GM18499 (cell line): ENCODE data around the gene KRTAP5-1.

Experiments used
- ATAC-seq: cut with Tn5 transposase; IDR thresholded peaks from one replicate; pipeline ENCODE4 v1.9.1; 2021; ENCODE audit warnings: moderate number of reproducible peaks; ENCODE audit not compliant: insufficient read depth, unreplicated experiment

The KRTAP5-1 gene

DNA sequence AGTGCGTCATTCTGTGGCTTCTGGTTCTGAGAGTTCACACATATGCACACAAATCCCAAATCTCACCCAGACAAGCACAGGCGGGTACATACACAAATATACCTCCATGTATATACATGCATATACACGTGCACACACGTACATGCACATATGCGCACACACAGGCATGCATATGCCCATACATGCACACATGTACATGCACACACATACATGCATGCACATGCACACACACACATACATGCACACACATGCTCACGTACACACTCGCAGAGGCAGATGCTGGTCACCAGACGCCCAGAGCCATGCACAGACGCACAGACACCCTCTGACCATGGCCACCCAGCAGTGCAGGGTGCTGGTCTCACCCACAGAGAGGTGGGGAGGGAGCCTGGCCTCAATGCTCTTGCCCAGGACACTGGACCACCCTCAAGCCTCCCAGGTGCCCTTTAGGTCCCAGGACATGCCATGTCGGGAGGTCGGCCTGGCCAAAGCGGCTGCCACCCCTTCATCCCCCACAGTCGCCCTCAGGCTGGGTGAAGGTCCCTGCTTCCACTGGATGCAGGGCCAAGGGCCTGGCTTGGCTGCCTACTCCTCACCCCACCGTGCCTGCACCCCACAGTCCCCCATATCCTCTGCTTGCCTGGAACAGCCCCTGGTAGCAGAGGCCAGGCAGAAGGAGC, 22.5 kb downstream of the KRTAP5-1 start:
- ATAC-seq, result no peak

DNA sequence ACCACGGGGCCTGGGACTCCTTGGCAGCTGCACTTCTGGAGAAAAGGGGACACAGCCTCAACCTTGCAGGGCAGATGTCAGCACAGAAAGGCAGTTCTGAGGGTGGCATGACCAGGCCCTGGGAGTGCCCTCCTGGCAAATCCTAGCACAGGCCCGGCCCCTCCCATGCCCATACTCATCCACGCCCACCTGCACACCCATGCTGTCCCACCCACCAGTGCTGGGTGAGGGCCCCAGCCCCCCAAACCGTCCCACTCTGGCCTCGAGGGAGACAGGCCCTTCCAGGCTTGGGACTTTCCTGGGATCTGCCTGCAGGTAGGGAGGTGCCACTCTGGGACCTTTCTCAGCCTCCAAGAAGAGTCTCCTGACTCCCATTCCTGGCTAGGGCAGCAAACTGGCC, 23.1 kb downstream of the KRTAP5-1 start:
- no peak for ATAC-seq

DNA sequence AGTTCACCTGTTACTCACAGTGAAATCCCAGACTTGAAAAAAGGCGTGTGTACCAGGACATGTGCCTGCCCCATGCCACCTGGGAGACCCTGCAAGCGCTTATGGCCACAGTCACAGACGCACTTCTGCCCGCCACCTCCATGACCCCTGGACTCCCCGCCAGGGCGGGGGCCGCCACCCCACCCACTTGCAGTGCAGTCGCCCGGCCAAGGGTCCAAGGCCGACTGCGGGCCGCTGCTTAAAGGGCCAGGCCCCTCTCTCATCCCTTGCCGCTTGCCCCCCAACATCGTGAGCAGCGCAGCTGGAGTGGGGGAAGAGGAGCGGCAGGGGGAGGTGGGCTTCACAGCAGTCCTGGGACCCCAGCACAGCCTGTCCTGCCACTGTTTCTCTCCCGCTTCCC, 23.8 kb downstream of the KRTAP5-1 start:
- ATAC-seq, result no peak

DNA sequence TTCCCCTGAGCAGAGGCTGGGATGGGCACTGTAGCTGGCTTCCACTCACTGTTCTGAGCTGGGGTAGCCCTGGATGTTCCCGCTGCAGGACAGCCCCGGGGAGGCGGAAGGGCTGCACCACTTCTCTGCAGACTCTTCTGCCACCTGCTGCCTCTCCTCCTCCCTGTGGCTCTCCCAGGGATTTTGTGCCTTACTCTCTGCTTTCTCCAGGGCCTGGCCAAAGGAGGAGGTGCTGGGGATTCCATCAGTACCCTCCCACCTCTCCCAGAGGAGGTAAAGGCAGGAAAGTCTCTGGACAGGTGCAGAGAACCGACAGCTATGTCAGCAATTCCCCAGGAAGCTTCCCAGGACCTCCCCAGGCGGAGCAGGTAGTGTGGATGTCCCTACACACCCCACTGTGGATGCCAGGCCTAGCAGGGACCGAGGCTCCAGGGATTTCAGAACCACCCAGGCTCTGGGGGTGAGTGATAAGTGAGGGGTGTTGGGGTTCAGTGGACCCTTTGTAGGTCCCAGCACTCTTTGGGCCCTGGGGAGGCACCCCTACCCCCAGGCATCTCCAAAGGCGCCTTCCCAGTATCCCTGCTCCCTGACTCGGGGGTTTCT, 24.3 kb downstream of the KRTAP5-1 start:
- ATAC-seq, result no peak

DNA sequence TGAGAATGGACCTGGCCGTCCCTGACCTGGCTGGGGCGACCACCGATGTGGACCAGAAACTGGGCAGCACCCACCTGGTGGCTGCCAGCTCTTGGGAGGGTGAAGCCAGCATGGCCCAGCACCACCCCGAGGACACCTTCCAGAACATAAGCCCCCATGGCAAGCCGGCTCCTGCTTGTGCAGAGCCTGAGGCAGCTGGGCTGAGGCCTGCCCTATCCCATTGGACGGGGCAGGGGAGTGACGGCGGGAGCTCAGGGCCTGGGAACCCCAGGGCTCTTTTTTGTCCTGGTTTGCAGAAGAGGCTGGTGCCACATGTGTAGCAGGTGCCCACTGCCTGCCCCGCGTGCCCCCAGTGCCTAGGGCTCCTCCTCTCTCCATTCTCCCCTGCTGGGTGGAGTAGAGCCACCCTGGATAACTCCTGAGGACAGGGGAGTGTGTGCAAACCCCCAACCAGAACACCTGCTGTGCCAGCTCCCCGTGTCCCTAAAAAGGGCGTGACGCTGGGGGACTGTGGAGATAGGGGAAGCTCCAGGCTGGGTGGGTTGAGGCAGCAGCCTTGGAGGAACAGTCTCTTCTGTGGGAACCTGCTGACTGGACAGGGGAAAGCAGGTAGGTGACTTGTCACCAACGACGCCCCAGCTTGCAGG, 25.0 kb downstream of the KRTAP5-1 start:
- no peak for ATAC-seq

DNA sequence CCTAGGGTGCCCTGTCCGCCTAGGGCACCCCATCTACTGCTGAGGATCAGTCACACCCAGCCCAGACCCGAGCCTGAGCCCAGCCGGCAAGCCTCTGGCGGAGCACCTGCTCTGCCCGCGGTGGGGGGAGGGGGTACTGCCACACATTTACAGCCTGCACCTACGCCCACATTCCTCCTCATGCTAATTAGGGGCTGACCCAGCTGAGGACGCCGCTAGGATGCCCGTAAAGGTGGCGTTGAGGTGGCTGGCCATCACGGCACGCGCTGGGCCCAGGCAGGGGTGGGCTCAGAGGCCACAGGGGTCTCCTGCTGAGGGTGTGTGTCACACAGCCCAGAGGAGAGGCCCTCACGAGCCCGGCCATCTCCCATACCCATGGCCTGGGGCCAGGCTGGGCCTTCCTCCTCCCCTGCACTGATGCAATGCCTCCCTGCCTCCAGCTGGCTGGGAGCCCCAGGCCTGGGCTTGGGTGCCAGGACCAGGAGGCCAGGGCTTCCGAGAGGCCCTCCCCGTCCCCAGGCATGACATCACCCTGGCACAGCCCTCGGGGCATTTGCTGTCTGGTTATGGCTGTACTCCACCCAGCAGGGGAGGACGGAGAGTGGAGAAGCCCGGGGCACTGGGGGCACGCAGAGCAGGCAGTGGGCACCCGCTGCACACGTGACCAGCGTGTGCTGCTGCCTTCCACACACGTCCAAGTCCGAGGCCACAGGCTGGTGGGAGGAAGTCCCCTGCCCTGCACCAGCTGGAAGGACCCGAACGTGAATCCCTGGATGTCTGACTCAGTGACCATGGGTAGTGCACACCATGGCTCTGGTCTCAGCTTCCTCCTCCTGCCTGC, 25.8 kb downstream of the KRTAP5-1 start:
- no peak for ATAC-seq

DNA sequence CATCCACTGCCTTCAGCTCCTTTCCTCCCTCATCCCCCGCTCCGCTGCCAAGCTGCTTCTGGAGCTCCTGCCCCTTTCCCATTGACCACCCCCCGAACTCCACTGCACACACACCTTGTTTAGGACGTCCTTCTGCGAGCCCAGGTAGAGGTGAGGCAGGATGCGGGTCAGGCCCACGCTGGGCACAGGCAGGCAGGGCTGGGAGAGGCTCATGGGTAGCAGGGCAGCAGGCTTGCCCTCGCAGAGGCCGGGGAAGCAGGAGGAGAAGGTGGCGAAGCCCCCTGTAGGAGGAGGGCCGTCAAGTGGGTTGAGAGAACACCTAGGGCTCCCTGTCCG, 26.3 kb downstream of the KRTAP5-1 start:
- ATAC-seq, result no peak

DNA sequence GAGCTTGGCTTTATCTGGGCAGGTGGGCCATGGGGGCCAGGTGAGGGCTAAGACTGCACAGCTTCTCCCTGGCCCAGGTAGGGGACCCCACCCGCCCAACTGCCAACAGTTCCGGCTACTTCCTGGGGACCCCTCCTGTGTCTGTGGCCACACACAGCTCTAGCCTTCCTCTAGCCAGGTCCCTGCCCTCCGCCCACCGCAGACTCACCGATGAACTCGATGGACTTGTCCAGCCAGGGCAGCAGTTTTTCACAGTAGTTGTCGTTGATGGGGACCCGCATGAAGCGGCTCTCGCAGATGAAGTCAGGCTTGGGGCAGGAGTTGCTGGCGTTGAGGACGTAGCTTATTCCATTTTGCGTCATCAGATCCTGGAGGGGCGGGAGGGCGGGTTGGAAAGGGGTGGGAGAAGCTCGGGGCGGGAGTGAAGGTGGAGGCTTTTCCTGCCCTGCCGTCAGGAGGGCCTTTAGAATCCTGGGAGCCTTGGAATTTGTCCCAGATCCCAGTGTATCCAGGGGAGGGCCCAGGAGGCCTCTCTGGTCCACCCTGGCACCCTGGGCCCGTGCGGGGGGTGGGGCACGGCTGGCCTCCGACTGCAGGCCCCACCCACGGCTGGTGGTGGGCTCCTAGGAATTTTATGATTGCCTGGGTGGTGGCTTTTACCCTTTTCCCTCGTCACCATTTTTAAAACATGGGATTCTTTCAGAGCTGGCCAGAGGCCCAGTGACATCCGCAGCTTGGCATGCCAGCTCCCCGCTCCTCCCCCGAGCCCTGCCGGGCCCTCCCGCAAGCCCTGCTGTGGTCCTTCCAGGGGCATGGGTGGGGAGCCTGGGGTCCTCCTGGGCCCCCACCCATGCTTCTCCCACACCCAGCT, 26.9 kb downstream of the KRTAP5-1 start:
- ATAC-seq, result no peak

DNA sequence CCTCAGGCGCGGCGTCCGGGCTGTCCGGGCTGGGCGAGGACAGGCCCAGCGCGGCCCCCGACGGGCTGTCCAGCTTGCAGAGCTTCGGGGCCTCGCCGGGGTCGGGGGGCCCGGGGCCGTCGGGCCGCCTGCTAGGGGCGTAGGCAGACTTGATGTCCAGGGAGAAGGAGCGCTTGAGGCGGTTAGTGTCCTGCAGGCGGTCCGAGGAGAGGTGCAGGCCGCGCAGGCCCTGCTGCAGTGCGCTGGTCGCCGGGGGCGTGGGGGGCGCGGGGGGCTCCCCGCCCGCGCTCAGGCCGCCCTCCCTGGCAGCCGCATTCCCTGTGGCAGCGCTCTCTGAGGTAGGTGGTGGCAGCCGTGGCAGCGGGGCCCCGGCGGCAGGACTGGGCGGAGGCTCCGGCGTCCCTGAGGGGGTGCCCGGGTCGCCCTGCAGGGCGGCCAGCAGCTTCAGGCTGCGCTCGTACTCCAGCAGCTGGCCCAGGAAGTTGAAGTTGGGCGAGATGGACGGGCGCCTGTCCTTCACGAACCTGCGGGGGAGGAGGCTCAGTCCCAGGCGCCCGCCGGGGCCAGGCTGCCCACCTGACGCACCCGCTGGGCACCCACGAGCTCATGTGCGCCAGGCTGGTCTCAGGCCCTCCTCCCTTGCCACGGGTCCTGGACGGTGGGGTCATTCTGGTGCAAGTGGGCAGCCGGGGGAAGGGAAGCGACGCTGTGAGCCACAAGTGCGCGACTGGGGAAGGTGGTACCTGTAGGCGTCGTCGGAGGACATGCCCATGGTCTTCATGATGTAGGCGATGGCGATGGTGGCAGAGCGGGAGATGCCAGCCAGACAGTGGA, 27.8 kb downstream of the KRTAP5-1 start:
- no peak for ATAC-seq

DNA sequence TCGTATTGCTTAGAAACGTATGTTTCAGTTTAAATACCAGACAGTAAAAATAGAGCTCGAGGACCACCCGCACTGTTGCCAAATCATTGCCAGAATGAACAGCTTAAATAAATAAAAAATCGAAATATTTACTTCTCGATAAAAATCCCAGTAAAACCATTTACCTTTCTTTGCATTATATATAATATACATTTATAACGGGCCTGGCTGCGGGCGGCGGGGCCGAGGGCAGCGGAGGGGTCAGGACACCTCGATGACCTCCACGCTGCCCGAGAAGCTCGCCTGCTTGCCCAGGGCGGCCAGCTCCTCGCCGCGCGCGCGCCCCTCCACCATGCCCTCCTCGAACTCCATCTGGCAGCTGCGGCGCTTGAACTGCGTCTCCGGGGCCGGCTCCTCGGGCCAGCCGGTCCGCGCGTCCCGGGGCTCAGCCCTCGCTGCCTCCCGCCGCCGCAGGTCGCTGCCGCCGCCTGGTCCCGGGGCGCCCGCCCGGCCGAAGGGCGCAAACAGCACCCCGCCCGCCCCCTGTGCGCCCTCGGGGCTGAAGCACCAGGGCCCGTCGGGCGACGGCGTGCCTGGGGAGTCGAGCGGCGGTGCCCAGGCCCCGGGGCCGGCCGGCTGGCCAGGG, 28.7 kb downstream of the KRTAP5-1 start:
- ATAC-seq, result no peak

DNA sequence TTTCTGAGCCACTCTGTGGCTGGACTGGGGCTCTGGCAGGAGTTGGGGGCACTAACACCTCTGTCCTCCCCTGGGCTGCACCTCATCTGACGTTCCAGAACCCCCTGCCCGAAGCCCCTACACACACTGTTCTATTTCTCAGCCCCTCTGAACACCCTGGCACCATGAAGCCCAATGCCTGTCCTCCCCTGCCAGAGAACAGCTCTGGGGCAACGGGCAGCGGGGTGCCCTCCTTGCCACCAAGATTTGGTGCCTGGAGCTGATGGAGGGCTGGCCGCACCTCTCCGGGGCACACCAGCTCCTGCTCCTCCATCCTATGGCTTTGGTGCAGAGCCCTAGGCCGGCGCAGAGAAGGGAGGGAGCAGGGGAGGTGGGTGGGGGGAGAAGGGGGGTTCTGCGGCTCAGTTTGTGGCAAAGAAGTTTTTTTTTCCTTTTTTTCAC, 29.4 kb downstream of the KRTAP5-1 start:
- ATAC-seq, result no peak

DNA sequence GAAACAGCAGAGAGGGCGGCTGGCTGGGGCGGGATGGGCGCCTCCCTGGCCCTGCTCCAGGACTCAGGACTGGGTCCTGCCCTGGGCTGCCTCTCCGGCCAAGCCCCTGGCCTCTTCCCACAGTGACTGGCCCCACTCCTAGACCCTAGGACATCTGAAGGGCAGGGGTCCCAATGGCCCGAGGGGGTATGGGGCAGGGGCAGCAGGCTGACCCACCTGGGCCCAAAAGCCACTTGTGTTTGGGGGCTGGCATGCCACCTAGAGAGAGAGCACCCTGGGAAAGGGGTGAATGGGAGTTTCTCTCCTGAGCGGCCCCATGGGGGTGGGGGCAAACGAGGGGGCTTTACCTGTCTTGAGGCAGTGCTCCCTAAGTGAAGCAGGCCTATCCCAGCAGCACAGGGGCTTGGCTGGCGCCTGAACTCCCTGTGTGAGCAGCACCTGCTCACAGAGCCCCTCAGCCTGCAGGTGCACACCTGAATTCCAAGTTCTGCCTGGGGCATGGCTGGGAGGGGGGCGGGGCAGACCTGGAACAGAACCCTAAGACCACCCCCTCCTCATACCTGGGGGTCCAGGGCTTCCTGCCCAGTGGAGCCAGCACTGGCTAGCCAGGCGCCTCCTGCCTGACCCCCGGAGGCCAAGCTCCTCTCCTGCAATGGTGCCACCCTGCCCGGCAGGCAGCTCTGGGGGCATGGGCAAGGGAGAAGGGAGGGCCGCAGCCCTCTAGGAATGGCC, 29.9 kb downstream of the KRTAP5-1 start:
- no peak for ATAC-seq

DNA sequence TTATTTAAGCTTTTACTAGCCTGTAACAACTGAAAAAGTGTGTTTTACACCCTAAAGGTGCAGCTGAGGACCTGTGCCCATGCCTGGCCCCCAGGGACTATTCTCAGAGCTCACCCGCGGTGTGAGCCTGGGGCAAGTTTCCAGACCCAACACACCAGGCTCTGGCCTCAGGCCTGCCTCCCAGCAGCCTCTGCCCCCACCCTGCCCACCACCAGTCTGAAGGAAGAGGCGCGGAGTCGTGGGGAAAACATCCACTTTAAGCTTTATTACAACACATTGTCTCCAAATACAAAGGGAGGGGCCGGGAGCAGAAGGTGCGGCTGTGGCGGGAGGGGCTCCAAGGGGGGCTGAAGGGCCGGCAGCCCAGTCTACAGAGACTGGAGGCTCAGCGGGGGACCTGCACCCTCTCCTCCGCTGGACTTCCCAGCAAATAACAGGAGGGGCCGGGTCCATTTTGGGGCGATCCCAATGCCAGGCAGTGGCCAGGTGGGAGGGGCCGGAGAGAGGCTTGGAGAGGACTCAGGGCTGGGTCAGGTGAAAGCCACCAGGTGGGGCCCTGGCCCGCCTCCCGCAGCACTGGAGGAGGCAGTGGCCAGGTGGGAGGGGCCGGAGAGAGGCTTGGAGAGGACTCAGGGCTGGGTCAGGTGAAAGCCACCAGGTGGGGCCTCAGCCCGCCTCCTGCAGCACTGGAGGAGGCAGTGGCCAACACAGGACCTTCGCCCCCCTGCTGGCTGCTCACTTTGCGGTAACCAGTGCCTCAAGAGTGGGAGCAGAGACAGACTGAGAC, 31.1 kb downstream of the KRTAP5-1 start:
- no peak for ATAC-seq

DNA sequence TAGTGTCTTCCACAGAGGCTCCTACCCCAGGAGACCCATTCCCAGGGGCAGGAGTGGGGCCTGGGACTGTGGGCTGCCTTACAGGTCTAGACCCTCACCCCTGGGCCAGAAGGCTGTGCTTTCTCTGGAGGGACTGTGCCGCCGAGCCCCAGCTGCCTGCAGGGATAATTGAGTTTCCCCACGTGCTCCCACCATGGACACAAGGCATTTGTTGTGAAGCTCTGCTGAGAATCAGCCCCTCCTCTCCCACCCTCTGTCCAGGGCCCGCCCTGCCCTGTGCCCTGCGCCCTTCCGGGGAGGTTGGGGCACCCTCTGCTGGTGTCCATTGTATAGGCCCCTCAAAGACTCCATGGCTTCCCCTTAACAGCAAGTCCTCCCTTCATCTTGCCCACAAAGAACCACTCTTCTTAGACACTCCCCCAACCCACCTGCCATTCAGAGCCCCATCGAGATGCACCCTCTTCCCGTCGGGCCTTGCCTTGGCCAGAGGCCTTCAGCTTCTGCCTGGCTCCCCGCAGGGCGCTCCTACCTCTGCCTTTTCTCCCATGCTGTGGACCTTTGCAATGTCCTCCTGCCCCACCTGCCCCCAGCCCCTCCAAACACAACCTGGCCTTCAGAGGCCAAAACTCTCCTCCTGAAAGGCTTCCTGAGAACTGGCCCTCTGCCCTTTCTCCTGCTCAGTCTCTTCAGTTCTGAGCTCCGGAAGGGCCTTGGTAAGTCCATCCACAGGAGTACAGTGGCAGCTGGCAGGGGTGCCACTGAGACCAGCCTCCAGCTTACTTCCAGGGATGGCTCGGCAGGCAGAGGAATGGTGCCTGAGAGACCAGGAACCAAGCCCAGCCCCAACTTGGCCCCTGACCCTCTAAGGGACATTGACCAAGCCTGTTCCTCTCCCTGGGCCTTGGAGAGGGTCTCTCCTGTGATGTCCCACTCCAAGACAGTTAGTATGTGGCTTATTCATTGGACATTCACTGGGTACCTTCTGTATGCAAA, 35.4 kb downstream of the KRTAP5-1 start:
- ATAC-seq, result no peak

DNA sequence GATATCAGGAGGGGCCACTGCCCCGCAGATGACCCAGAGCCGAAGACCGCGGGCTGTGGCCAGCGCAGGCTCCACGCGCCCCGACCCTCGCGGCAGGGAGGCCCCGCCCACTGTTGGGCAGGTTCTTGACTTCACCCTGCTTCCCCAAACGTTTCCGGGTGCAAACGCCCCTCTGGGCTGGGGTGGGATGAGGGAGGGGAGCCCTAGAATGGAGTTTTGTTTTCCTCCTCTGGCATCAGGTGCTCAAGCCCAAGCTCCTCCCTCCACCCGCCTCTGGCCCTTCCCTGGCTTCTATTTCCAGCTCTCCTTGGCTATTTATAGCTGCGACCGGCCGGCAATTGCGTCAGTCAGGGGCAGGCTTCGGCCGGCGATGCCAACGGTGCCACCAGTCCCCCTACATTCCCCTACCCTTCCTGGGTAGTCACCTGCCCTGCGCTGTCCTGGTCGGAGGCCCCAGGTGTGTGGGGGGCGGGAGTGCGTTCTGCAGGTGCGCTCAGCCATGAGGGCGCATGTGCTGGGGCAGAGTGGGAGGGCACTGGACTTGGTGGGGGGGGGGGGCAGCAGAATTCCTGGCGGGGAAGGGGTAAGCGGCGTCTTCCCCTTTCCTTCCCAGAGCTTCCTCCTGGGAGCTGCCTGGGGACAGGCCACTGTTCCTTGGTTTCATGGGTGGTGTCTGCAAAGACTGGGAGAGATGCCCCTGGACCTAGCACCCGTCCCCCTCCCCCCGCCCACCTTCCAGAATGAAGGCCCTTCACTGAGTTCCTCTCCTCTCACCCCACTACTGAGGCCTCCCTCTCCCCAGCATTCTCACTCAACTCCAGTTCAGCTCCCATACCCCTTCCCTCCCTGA, 36.6 kb downstream of the KRTAP5-1 start:
- no peak for ATAC-seq
